ENCODE measurements around the gene ADCY10. TPM values are rescaled to one million over a fixed set of nuclear protein-coding genes. Genes with fewer than 3 reads are reported as not detected.

Gene ADCY10
- total and polyA plus RNA-seq, 2 of the 4 experiments (the other 2 are of a cell fraction) = under 0.01 to 0.03 TPM

GRCh38 chr1:167936068-167936929, 22.4 kb upstream of the ADCY10 start, which contains the start of gene DCAF6:
Gene DCAF6 (plus strand): TSS chr1:167936683. CDS start chr1:167936912, 229 bp downstream.
- peak within 1 kb of the TSS; percentile 89 for H3K18ac ChIP-seq (ENCODE audit: low read depth, low read length)
- ChIA-PET POLR2A (ENCODE audit: unreplicated experiment) (interaction anchor here (0.6 to 1.2 kb wide), 5 partner anchors 9 to 397 kb away, joined by 3 to 14 read pairs (median 3); no protein-coding TSS in a partner anchor), CTCF (interaction anchor here (0.7 to 1.0 kb wide), 2 partner anchors 68 to 146 kb away, joined by 3 to 5 read pairs; no protein-coding TSS in a partner anchor)
- peak within 1 kb of the TSS; percentile 89 for H3K27ac ChIP-seq (ENCODE audit: insufficient read depth, low read length)
- H4K8ac ChIP-seq (ENCODE audit: low read depth in 2 of 2, low read length in 2 of 2) = peak within 1 kb of the TSS; percentile 55 to 100
- ATAC-seq (ENCODE audit: low read depth) (peak; percentile 88), DNase-seq (peak; percentile 99)
- peak within 1 kb of the TSS; percentile 98 for H3K4ac ChIP-seq (ENCODE audit: low read depth, low read length)
- peak within 1 kb of the TSS; percentile 97 for H3K9ac ChIP-seq (ENCODE audit: low read depth, low read length)
- H3K9me3 ChIP-seq (ENCODE audit: control insufficient read depth, insufficient read depth, low read length) = no peaks in the 10 kb centered on the region
- H3K4me2 ChIP-seq (ENCODE audit: low read depth, low read length) = peak within 1 kb of the TSS; percentile 95
- H3K79me1 ChIP-seq (ENCODE audit: low read depth in 1 of 2, low read length in 2 of 2) = peaks cover 0 to 30% of the 10 kb centered on the region in 2 experiments; a peak in 2 of 4 replicates
- H2BK5ac ChIP-seq (ENCODE audit: low read depth, low read length, poor library complexity, severe bottlenecking) = peak within 1 kb of the TSS; percentile 94
- H4K20me1 ChIP-seq (ENCODE audit: insufficient read depth, low read length) = peaks cover 19% of the 10 kb centered on the region; the same call in 1 of the 2 replicates
- H2BK20ac ChIP-seq (ENCODE audit: low read depth, low read length) = peak within 1 kb of the TSS; percentile 67; the same call in 1 of the 2 replicates
- H3K14ac ChIP-seq (replicated peaks; ENCODE audit: low read depth, low read length) = peak within 1 kb of the TSS; percentile 100
- in situ Hi-C loops (cut with MboI; ENCODE audit: low sequenced_read_pairs) = no loop called here
- peak within 1 kb of the TSS; percentile 80; the same call in 2 of the 3 replicates for H2BK15ac ChIP-seq (ENCODE audit: low read depth, low read length)
- dilution Hi-C loops (cut with HindIII; ENCODE audit: low sequenced_read_pairs, unreplicated experiment) = no loop called here
- H3K4me3 ChIP-seq (ENCODE audit: insufficient read depth, low read depth, low read length) = peak within 1 kb of the TSS; percentile 98
- H3K23ac ChIP-seq (ENCODE audit: low read depth, low read length) = peak within 1 kb of the TSS; percentile 99
- intact Hi-C loops (cut with micrococcal nuclease) = loop anchor here (1.0 to 5.0 kb wide), 6 partner anchors 114 to 291 kb away; partner anchors contain the start of gene SFT2D2
- peak within 1 kb of the TSS; percentile 99 for H2AFZ ChIP-seq (replicated peaks; ENCODE audit: low read length, poor library complexity)
- no peaks in the 10 kb centered on the region for H3K4me1 ChIP-seq (ENCODE audit: control insufficient read depth, insufficient read depth, low read length)
- H4K91ac ChIP-seq (ENCODE audit: insufficient read depth, low read depth, low read length) = peak within 1 kb of the TSS; percentile 97
- peak within 1 kb of the TSS; percentile 74; the same call in 1 of the 2 replicates for H2AK5ac ChIP-seq (ENCODE audit: low read depth, low read length)
- no TSS peak for BruUV-seq (replicated peaks)
- H2AK9ac ChIP-seq (replicated peaks; ENCODE audit: low read depth, low read length, poor library complexity) = peak within 1 kb of the TSS; percentile 99
- H3K27me3 ChIP-seq (ENCODE audit: control insufficient read depth, insufficient read depth, low read length) = no peaks in the 10 kb centered on the region
- H4K5ac ChIP-seq (ENCODE audit: low read depth, low read length) = peak within 1 kb of the TSS; percentile 89
- no peaks in the 10 kb centered on the region for H3K36me3 ChIP-seq (ENCODE audit: control insufficient read depth, insufficient read depth, low read length)
- H2BK120ac ChIP-seq (ENCODE audit: low read depth, low read length) = peak within 1 kb of the TSS; percentile 97
- no peaks in the 10 kb centered on the region for H3K9me1 ChIP-seq (ENCODE audit: insufficient read depth, low read length)
- H3K56ac ChIP-seq (ENCODE audit: extremely low read depth, insufficient read depth, low read length) = peak within 1 kb of the TSS; percentile 100
- no CpG with 5 or more reads among the region's 58 CpGs for WGBS, 2 experiments (ENCODE audit: extremely low coverage in 2 of 2, insufficient read length in 1 of 2)
- TF ChIP-seq RCOR1 (IDR thresholded peaks at IDR 0.05; ENCODE audit: insufficient replicate concordance, low read length) (no peak), FOS (IDR thresholded peaks at IDR 0.05; ENCODE audit: low read depth, low read length) (0 out of 2 replicates have a peak, but pooled peaks have one; percentile 16), RFX5 (IDR thresholded peaks at IDR 0.05; ENCODE audit: low read depth, low read length) (no peak), RAD21 (IDR thresholded peaks at IDR 0.05; ENCODE audit: low read length) (no peak), CHD1 (IDR thresholded peaks at IDR 0.05; ENCODE audit: low read depth, low read length) (no peak), CTCF (conservative IDR thresholded peaks at IDR 0.05; ENCODE audit: low read depth, low read length) (no peak), BHLHE40 (IDR thresholded peaks at IDR 0.05; ENCODE audit: low read depth, low read length) (peak; percentile 48; the same call in 1 of the 2 replicates), SMC3 (IDR thresholded peaks at IDR 0.05; ENCODE audit: low read depth, low read length) (no peak), USF2 (IDR thresholded peaks at IDR 0.05; ENCODE audit: low read depth, low read length) (no peak), MAZ (IDR thresholded peaks at IDR 0.05; ENCODE audit: borderline replicate concordance, low read depth, low read length) (peak; percentile 95), CEBPB (IDR thresholded peaks at IDR 0.05; ENCODE audit: low read depth, low read length) (peak; percentile 92), MXI1 (IDR thresholded peaks at IDR 0.05; ENCODE audit: borderline replicate concordance, low read depth, low read length) (no peak)

All from IMR-90 (cell line).